ENCODE measurements around the gene TMPRSS4.

TMPRSS4 gene

GRCh38 chr11:118109231-118109630, 32.4 kb downstream of the TMPRSS4 start:
- DNase-seq, result no peak

GRCh38 chr11:118111019-118111743, 34.3 kb downstream of the TMPRSS4 start:
- no peak for DNase-seq

- DNase-seq, result no peak
Observed at GRCh38 chr11:118111744-118112035, 34.8 kb downstream of the TMPRSS4 start.

GRCh38 chr11:118112711-118113430, 36.0 kb downstream of the TMPRSS4 start:
- no peak for DNase-seq

- no peak for DNase-seq
Observed at GRCh38 chr11:118114266-118114665, 37.4 kb downstream of the TMPRSS4 start.

GRCh38 chr11:118115048-118115447, 38.2 kb downstream of the TMPRSS4 start:
- no peak for DNase-seq

- DNase-seq, result no peak
Observed at GRCh38 chr11:118117790-118118601, 41.1 kb downstream of the TMPRSS4 start.

GRCh38 chr11:118120793-118121192, 43.9 kb downstream of the TMPRSS4 start:
- no peak for DNase-seq

- no peak for DNase-seq
Observed at GRCh38 chr11:118124929-118125535, 48.2 kb downstream of the TMPRSS4 start.

GRCh38 chr11:118126082-118126838, 49.4 kb downstream of the TMPRSS4 start:
- no peak for DNase-seq

- DNase-seq, result no peak
Observed at GRCh38 chr11:118128310-118128709, 51.4 kb downstream of the TMPRSS4 start.

GRCh38 chr11:118128721-118129470, 52.0 kb downstream of the TMPRSS4 start:
- no peak for DNase-seq

GRCh38 chr11:118129471-118130172, 52.7 kb downstream of the TMPRSS4 start:
- no peak for DNase-seq

GRCh38 chr11:118132385-118133151, 55.7 kb downstream of the TMPRSS4 start:
- no peak for DNase-seq

GRCh38 chr11:118133816-118134215, 56.9 kb downstream of the TMPRSS4 start:
- no peak for DNase-seq

- DNase-seq, result no peak
Observed at GRCh38 chr11:118135051-118135795, 58.3 kb downstream of the TMPRSS4 start.

- no peak for DNase-seq
Observed at GRCh38 chr11:118135796-118136165, 58.9 kb downstream of the TMPRSS4 start.

- DNase-seq, result no peak
Observed at GRCh38 chr11:118136341-118136740, 59.5 kb downstream of the TMPRSS4 start.

GRCh38 chr11:118136801-118137200, 59.9 kb downstream of the TMPRSS4 start:
- peak in 1 of 2 experiments; percentile 15 for DNase-seq
